Measurements from ENCODE around the gene NTMT2. TPM values are rescaled to one million over a fixed set of nuclear protein-coding genes. Genes with fewer than 3 reads are reported as not detected.

Gene NTMT2
- total RNA-seq, 1 donor from 2014 or later, result not detected

GRCh38 chr1:170131984-170132383 is 13.8 kb upstream of the NTMT2 start:
- Mint-ChIP-seq H3K27me3 (peaks cover 1% of the 10 kb centered on the region), H3K36me3 (ENCODE audit: low read depth) (no peaks in the 10 kb centered on the region)
- no peak for ATAC-seq (ENCODE audit: low read depth)

GRCh38 chr1:170133766-170134495 is 11.8 kb upstream of the NTMT2 start:
- H3K4me1 Mint-ChIP-seq, result no peaks in the 10 kb centered on the region
- no peak overlapping the region for H3K4me3 Mint-ChIP-seq
- ChIA-PET POLR2A (no interaction called here), CTCF (no interaction called here)
- DNase-seq (no peak), ATAC-seq (ENCODE audit: low read depth) (no peak)
- H3K9me3 Mint-ChIP-seq, result no peaks in the 10 kb centered on the region
- H3K27me3 Mint-ChIP-seq, result peaks cover 4% of the 10 kb centered on the region
- H3K36me3 Mint-ChIP-seq (ENCODE audit: low read depth), result no peaks in the 10 kb centered on the region
- TF ChIP-seq CTCF (IDR thresholded peaks at IDR 0.05), result no peak
- intact Hi-C loops (cut with micrococcal nuclease), result no loop called here
- H3K27ac Mint-ChIP-seq, result no peak overlapping the region

More at GRCh38 chr1:170131984-170132383, 13.8 kb upstream of the NTMT2 start:
- H3K4me1 Mint-ChIP-seq, result no peaks in the 10 kb centered on the region
- no peaks in the 10 kb centered on the region for H3K9me3 Mint-ChIP-seq
- POLR2A ChIA-PET, result no interaction called here
- TF ChIP-seq CTCF (IDR thresholded peaks at IDR 0.05), result no peak
- no peak overlapping the region for H3K27ac Mint-ChIP-seq
- intact Hi-C loops (cut with micrococcal nuclease), result no loop called here
- H3K4me3 Mint-ChIP-seq, result no peak overlapping the region
- no peak for DNase-seq
- CTCF ChIA-PET, result no interaction called here

- Mint-ChIP-seq H3K27me3 (peaks cover 4% of the 10 kb centered on the region), H3K36me3 (ENCODE audit: low read depth) (no peaks in the 10 kb centered on the region), H3K9me3 (no peaks in the 10 kb centered on the region), H3K4me1 (no peaks in the 10 kb centered on the region), H3K27ac (no peak overlapping the region), H3K4me3 (no peak overlapping the region)
- DNase-seq (no peak), ATAC-seq (ENCODE audit: low read depth) (no peak)
- ChIA-PET POLR2A (no interaction called here), CTCF (no interaction called here)
- intact Hi-C loops (cut with micrococcal nuclease), result no loop called here
- TF ChIP-seq CTCF (IDR thresholded peaks at IDR 0.05), result no peak
These were observed 11.2 kb upstream of the NTMT2 start for GRCh38 chr1:170134521-170134920.

GRCh38 chr1:170140371-170140770 is 5.4 kb upstream of the NTMT2 start:
- CTCF ChIA-PET, result no interaction called here
- POLR2A ChIA-PET, result interaction anchor here (0.7 kb wide), 1 partner anchor 23 kb away, joined by 3 read pairs; no protein-coding TSS in a partner anchor
- ATAC-seq (ENCODE audit: low read depth) (no peak), DNase-seq (no peak)
- intact Hi-C loops (cut with micrococcal nuclease), result no loop called here
- H3K9me3 Mint-ChIP-seq, result peaks cover 9% of the 10 kb centered on the region
- H3K4me3 Mint-ChIP-seq, result no peak overlapping the region
- H3K4me1 Mint-ChIP-seq, result no peaks in the 10 kb centered on the region
- peaks cover 6% of the 10 kb centered on the region for H3K27me3 Mint-ChIP-seq
- H3K27ac Mint-ChIP-seq, result no peak overlapping the region
- H3K36me3 Mint-ChIP-seq (ENCODE audit: low read depth), result no peaks in the 10 kb centered on the region
- no peak for TF ChIP-seq CTCF (IDR thresholded peaks at IDR 0.05)

- ChIA-PET POLR2A (no interaction called here), CTCF (no interaction called here)
- intact Hi-C loops (cut with micrococcal nuclease), result no loop called here
- TF ChIP-seq CTCF (IDR thresholded peaks at IDR 0.05), result no peak
- no peaks in the 10 kb centered on the region for H3K36me3 Mint-ChIP-seq (ENCODE audit: low read depth)
- ATAC-seq (ENCODE audit: low read depth) (no peak), DNase-seq (no peak)
- peaks cover 10% of the 10 kb centered on the region for H3K27me3 Mint-ChIP-seq
- peaks cover 9% of the 10 kb centered on the region for H3K9me3 Mint-ChIP-seq
- H3K27ac Mint-ChIP-seq, result no peak overlapping the region
- H3K4me1 Mint-ChIP-seq, result no peaks in the 10 kb centered on the region
- H3K4me3 Mint-ChIP-seq, result no peak overlapping the region
These were observed 698 bp upstream of the NTMT2 start for GRCh38 chr1:170145061-170145460.
